ENCODE results near the gene USF3.

DNA sequence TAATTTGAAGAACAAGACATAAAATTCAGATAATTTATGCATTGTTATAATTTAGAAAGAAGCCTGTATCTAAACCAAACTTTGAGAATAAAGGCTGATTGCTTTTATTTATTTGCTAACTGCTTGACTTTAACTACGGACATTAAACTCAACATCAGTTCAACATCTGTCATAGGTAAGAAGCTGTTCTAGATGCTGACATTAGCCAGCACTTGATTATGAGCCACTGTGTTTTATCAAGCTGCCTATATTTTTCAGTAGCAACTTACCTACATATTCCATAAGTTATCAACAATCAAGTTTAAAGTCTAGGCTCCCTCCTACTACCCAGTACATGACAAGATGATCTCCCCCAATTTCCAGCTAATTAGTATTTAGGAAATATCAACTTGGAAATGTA, 42.1 kb downstream of the USF3 start:
- TF ChIP-seq CTCF (conservative IDR thresholded peaks at IDR 0.05; ENCODE audit: low read length): no peak
- TF ChIP-seq EZH2phosphoT487 (IDR thresholded peaks at IDR 0.05; ENCODE audit: borderline replicate concordance): no peak
